Embryonic facial prominence (tissue), 1 donor: ENCODE data around the gene CALHM5.
"Not testable (repeated sequence)": the region's sequence is repeated elsewhere in the genome, so short reads cannot be mapped to it uniquely, and the experiment has no call there.

Experiments used
- DNase-seq: peaks from one replicate; pipeline ENCODE4 v3.0.0-alpha.2; 2016; ENCODE audit errors: extremely low spot score

CALHM5 gene

DNA sequence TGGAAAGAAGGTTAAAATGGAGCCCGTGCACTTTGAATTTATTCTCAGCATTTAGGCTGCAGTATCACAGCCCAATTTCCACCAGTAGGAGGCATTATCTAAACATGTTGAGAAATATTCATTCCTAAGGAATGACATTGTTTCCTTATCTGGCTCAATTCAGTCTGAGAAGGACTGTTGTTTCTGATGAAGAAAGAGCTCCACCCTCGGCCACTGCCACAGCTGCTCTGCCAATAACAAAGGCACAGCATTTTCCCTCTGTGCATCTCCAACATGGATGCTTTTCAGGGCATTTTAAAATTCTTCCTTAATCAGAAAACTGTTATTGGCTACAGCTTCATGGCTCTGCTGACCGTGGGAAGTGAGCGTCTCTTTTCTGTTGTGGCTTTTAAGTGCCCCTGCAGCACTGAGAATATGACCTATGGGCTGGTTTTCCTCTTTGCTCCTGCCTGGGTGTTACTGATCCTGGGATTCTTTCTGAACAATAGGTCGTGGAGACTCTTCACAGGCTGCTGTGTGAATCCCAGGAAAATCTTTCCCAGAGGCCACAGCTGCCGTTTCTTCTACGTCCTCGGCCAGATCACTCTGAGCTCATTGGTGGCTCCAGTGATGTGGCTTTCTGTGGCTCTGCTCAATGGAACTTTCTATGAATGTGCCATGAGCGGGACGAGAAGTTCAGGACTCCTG is at the start of gene CALHM5:
TSS of gene CALHM5 (plus strand) at position 216 of the 687 bp plus-strand sequence. CDS start at position 274, 58 bp downstream.
- peak; percentile 5 for DNase-seq

GRCh38 chr6:116461932-116462885 is 49.2 kb upstream of the CALHM5 start:
- no peak for DNase-seq

DNA sequence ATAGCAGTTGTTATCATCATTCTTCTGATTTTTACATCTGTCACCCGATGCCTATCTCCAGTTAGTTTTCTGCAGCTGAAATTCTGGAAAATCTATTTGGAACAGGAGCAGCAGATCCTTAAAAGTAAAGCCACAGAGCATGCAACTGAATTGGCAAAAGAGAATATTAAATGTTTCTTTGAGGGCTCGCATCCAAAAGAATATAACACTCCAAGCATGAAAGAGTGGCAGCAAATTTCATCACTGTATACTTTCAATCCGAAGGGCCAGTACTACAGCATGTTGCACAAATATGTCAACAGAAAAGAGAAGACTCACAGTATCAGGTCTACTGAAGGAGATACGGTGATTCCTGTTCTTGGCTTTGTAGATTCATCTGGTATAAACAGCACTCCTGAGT is 48.1 kb upstream of the CALHM5 start:
- no peak for DNase-seq

- no peak for DNase-seq
These were observed 46.2 kb upstream of the CALHM5 start for GRCh38 chr6:116465246-116465645.

DNA sequence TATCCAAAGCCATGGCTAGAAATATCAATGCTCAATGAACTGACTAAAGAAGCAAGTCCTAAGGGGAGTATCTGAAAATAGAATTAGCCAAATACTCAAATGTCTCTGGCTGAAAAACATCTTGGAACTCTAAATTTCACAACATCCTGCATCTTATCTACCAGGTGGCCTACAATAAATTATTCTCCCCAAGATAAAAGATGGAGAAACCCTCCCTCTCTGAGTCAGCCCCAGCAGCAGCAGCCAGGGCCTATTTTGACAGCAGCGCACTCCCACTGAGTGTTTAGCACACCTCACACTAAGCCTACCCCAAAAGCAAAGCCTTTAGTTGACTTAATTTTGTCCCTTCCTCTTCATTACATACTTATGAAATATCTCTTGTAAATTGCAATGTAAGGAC is 44.3 kb upstream of the CALHM5 start:
- no peak for DNase-seq

- DNase-seq: no peak
These were observed 43.9 kb upstream of the CALHM5 start for GRCh38 chr6:116467514-116467913.

GRCh38 chr6:116468293-116468692 is 43.1 kb upstream of the CALHM5 start:
- no peak for DNase-seq

DNA sequence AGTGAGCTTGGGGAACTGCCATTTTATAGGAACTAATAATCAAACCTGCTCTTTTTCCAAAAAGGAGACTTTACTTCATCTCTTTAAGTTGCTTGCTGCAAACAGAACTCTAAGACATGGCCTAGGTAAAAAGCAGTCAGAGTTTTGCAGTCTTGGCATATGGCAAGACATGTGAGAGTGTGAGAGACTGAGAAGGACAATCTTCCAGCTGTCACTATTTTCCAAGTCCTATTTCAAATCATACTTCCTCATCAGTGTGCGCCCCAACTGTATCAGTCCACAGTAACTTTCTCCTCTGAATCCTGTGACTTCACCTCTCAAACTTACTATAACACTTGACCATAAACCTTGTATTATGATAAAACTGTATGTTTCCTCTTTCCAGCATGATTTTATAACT is 39.9 kb upstream of the CALHM5 start:
- no peak for DNase-seq

GRCh38 chr6:116472706-116473105 is 38.7 kb upstream of the CALHM5 start:
- no peak for DNase-seq

- DNase-seq: no peak
These were observed 36.3 kb upstream of the CALHM5 start for GRCh38 chr6:116475141-116475540.

DNA sequence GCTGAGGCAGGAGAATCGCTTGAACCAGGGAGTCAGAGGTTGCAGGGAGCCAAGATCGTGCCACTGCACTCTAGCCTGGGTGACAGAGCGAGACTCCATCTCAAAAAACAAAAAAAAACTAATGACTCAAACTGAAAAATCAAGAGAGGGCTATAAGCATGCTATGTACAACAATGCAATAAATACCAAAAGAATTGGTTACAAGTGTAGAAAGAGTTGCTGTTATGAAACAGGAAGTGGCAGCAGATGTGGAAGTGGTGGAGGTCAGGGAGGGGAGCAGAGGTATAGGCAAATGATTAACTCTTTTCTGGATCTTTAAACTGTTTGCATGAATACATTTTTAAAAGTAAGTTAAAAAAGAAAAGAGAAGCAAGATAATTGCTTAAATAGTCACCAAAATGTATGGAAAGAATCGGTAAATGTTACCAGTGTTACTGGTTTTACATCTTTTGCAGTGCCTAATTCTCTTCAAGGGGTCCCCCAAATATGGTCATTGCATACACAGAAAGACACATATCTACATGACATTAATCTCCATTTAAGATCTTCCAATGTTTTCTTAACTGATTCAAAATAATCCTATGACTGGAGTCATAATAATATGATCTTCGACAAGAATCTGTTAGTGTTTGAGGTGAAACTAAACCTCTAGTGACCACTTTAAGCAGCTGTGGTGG is 35.3 kb upstream of the CALHM5 start:
- DNase-seq: no peak

DNA sequence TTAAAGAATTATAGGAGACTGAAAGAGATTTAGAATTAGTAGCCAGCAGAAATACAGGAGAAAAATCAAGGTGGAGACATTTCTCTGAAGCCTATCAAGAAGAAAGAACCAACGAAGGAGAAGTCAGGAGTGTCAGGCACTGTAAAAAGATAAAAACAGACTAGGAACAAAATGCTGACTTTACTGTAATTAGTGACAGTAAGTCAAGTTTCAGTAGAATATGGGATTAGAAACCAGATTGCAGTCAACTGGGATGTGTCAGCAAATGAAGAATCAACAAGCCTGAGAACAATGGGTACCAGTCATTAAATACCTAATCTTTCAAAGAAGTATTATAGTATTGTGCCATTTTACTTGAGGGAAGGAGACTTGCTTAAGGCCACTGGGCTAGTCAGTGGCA is 28.7 kb upstream of the CALHM5 start:
- DNase-seq: no peak

- DNase-seq: no peak
These were observed 27.8 kb upstream of the CALHM5 start for GRCh38 chr6:116483616-116484015.

DNA sequence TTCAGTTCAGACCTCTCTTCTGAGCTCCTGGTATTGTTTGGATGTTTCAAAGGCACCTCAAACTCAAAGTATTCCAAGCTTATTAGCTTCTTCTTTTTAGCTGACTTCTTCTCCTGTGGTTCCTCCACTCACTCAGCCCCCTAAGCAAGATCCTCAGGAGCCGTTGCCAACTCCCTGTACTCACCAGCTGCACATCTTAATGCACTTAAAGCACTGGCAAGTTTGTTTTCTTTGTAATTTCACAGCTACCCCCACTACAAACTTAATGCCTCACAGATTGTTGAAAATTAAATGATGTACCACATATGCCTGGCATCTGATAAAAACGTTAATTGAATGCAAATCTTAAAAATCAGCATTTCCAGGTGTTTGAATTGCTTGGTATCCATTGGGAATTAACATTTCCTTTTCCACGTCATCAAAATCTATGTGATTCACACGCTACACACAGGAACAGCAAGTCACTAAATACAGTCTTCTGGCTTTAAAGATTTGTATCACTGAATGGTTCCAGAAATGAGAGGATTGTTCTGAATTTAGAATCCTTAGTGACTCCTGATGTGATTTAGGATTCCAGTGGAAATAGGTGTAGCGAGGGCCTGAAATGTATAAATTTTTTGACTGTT is 25.8 kb upstream of the CALHM5 start:
- DNase-seq: no peak

DNA sequence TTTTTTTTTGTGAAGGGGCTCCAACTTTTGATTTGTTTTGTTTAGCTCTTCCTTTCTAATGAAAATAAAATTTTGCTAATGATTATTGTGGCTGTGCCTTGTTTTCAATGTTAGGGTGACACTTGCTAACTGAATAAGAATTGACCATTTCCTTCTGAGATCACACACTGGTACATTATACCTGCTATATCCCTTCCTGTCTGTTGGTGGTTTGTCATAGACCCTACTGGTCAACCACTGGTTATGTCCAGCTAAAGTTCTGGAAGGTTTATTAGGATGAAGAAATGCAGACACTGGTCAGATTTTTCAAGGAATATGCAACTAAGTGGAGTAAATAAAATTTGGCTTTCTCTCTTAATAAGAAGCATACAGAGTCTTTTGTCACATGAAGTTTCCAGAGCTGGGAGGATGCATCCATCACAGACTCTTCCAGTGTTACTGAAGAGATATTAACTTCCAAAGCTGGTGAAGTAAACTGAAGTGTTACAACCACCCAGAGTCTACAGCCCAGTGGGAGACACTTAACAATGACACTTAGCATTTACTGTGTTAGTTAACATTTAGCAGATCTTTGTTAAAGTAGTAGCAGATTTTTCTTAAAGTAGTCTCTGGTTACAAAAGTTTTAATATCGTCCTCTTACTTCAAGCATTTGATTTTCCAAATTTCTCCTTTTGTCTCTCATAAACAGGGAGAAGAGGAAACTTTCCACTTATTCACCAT is 19.7 kb upstream of the CALHM5 start:
- no peak for DNase-seq

DNA sequence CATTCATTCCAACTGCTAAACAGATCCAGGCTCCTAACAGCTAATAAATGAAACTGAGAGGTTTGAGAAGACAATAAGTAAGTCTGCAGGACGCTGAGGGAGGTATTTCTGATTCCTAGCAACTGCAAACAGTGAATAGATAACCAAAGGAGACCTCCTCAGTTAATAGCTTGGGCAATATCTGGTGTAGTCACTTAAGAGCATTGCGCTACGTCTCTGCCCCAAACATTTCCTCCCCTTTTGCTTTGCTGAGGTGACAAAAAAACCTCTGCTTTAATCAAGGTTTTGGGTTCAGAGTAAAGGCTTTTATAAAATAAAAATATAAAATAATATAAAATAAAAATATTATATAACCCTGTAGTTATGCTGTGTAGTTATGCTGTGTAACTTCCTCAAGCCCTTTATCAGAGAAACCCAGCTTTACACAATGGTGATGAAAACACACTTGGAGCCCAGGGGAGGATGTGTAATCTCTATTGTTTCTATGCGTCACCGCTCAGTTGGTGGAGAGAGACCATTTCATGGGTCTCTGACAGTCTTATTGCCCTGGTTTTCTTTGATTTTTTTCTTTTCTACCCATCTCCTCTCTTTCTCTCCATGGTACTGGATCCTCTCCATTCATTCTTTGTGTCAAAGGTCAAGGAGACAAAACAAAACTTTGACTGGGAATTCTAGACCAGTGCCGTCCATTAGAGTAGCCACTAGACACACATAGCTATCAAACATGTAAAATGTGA is 18.9 kb upstream of the CALHM5 start:
- no peak for DNase-seq

GRCh38 chr6:116495161-116495560 is 16.3 kb upstream of the CALHM5 start:
- not testable (repeated sequence) for DNase-seq

DNA sequence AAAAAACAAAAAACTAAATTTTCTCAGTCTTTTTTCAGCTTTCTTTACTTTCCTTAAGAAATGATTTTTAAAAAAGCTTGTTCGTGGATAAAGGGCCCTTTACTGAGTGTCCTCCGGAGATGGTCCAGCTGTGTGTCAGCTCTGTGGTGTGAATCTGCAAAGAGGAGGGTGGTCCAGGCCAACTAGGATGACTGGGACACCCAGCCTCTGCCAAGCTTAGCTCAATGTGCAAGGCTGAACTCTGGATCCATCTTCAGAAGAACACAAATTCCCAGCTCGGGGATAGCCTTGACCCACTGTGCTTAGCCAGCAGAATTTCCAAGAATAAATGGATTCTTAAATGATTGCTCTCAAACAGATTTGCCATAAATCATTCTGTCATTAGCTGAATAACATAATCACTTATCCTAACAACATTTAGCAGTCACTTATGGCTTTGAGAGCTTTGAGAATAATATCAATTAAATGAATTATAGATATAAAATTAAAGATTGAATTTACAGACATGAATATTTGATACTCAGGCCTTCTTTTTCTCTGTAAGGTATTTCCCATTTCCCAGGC is 14.2 kb upstream of the CALHM5 start:
- DNase-seq: no peak

- no peak for DNase-seq
These were observed 10.4 kb upstream of the CALHM5 start for GRCh38 chr6:116500969-116501433.

GRCh38 chr6:116507324-116507723 is 4.1 kb upstream of the CALHM5 start:
- DNase-seq: no peak
